HCT116 (cell line): ENCODE data around the gene SLC8A1. TPM values are rescaled to one million over a fixed set of nuclear protein-coding genes. Genes with fewer than 3 reads are reported as not detected.

Experiments
- ATAC-seq: fragments of 200-7000 bp; cut with Tn5 transposase; 2 replicates; pipeline ENCODE4 v1.9.1; 2020; ENCODE audit warnings: mild to moderate bottlenecking, moderate library complexity
- BruUV-seq: library from RNA; stranded (reverse); fragments of 400-500 nt; replicated peaks from 2 replicates; lab custom pipeline; 2021; lab: Mats Ljungman, UMichigan
- CTCF ChIA-PET: fragments of 300-600 bp; sonication (Branson Sonifier 250); formaldehyde crosslinking; loops from one replicate; lab custom pipeline; 2021; ENCODE audit warnings: antibody characterized with exemption; lab: Charles Lee
- POLR2A ChIA-PET: fragments of 300-600, 350-600 bp; sonication (Branson Sonifier 250); formaldehyde crosslinking; loops from one replicate; lab custom pipeline; 2021; ENCODE audit warnings: antibody characterized with exemption; lab: Charles Lee
- RAD21 ChIA-PET, 2 experiments: fragments of 300-600 bp; sonication (Branson Sonifier 250); formaldehyde crosslinking; loops; one replicate each; lab custom pipeline; 2023; ENCODE audit warnings: low total read pairs in 2 of 2; ENCODE audit not compliant: uncharacterized antibody in 2 of 2, unreplicated experiment in 2 of 2, low non-redundant PET in 1 of 2; lab: Charles Lee
- DNase-seq: peaks from one replicate; pipeline ENCODE4 v3.0.0-alpha.2; 2010; ENCODE audit warnings: low read depth, low spot score
- H2AFZ ChIP-seq: fragments of 200-600 bp; shearing (Covaris generic), sonication (generic); 2 replicates; pipeline ENCODE4 v1.6.1; 2017; ENCODE audit warnings: low read depth, mixed run types, mixed read lengths, antibody characterized with exemption, low read length; ENCODE audit not compliant: poor library complexity, severe bottlenecking
- H3K27ac ChIP-seq: 2 replicates; pipeline ENCODE4 v1.5.1; 2012; ENCODE audit warnings: low read depth, low read length
- H3K27me3 ChIP-seq: fragments of 200-600 bp; sonication (generic); 2 replicates; pipeline ENCODE4 v1.6.1; 2016; ENCODE audit warnings: mixed run types, low read length, mixed read lengths; ENCODE audit not compliant: insufficient read depth
- H3K36me3 ChIP-seq, 2 experiments: fragments of 200-500 bp in 1 of 2; fragments of 200-600 bp in 1 of 2; sonication (Bioruptor generic) in 1 of 2; sonication (generic) in 1 of 2; 2 replicates each; pipeline versions ENCODE4 v1.5.1 to v1.6.1; 2014 to 2016; ENCODE audit warnings: low read length in 2 of 2, inconsistent platforms in 1 of 2, mixed read lengths in 1 of 2, mixed run types in 1 of 2; ENCODE audit not compliant: insufficient read depth in 2 of 2, control insufficient read depth in 1 of 2
- H3K4me1 ChIP-seq, 2 experiments: fragments of 200-600 bp in 1 of 2; sonication (generic) in 1 of 2; 2 replicates each; pipeline versions ENCODE4 v1.5.1 to v1.6.1; 2012 to 2017; ENCODE audit warnings: low read length in 2 of 2, inconsistent platforms in 1 of 2, mild to moderate bottlenecking in 1 of 2, mixed read lengths in 1 of 2, mixed run types in 1 of 2, moderate library complexity in 1 of 2; ENCODE audit not compliant: insufficient read depth in 2 of 2, control insufficient read depth in 1 of 2
- H3K4me2 ChIP-seq: fragments of 200-600 bp; sonication (generic); 2 replicates; pipeline ENCODE4 v1.6.1; 2017; ENCODE audit warnings: mixed run types, low read length, mixed read lengths
- H3K4me3 ChIP-seq, 2 experiments: fragments of 200-600 bp in 1 of 2; sonication (generic) in 1 of 2; replicated peaks in 1 of 2; 2 replicates each; pipeline ENCODE4 v1.5.1; 2011 to 2016; ENCODE audit warnings: low read length in 2 of 2, control low read depth in 1 of 2, low read depth in 1 of 2, mild to moderate bottlenecking in 1 of 2, mixed read lengths in 1 of 2, mixed run types in 1 of 2
- H3K79me2 ChIP-seq: fragments of 200-600 bp; sonication (generic); 2 replicates; pipeline ENCODE4 v1.6.1; 2017; ENCODE audit warnings: mild to moderate bottlenecking, mixed run types, low read length, moderate library complexity, mixed read lengths; ENCODE audit not compliant: insufficient read depth
- H3K9ac ChIP-seq: fragments of 200-600 bp; sonication (generic); 2 replicates; pipeline ENCODE4 v1.6.1; 2016; ENCODE audit warnings: low read length, mixed read lengths
- H3K9me2 ChIP-seq: fragments of 200-600 bp; sonication (generic), shearing (Covaris generic); 2 replicates; pipeline ENCODE4 v1.6.1; 2017; ENCODE audit warnings: mixed run types, mild to moderate bottlenecking, moderate library complexity; ENCODE audit not compliant: insufficient read depth
- H3K9me3 ChIP-seq, 2 experiments: fragments of 200-500 bp in 1 of 2; fragments of 200-600 bp in 1 of 2; sonication (Bioruptor generic) in 1 of 2; sonication (generic) in 1 of 2; 2 replicates each; pipeline ENCODE4 v1.6.1; 2014 to 2017; ENCODE audit warnings: low read length in 2 of 2, mixed read lengths in 2 of 2, inconsistent platforms in 1 of 2, low read depth in 1 of 2, mild to moderate bottlenecking in 1 of 2, mixed run types in 1 of 2, moderate library complexity in 1 of 2; ENCODE audit not compliant: control insufficient read depth in 1 of 2, insufficient read depth in 1 of 2
- H4K20me1 ChIP-seq: fragments of 200-600 bp; sonication (generic), shearing (Covaris generic); 2 replicates; pipeline ENCODE4 v1.6.1; 2017; ENCODE audit warnings: mixed run types, mild to moderate bottlenecking, moderate library complexity; ENCODE audit not compliant: insufficient read depth
- ATF3 ChIP-seq: IDR thresholded peaks from 2 replicates; pipeline ENCODE4 v1.6.1; 2012
- CEBPB ChIP-seq: IDR thresholded peaks from 2 replicates; pipeline ENCODE4 v1.6.1; 2012; ENCODE audit warnings: low read depth
- CTCF ChIP-seq, 3 experiments: fragments of 200-600 bp in 1 of 3; sonication (generic) in 1 of 3; IDR thresholded peaks in 2 of 3; conservative IDR thresholded peaks in 1 of 3; 2 replicates each; pipeline ENCODE4 v1.5.1; 2012 to 2017; ENCODE audit warnings: low read depth in 2 of 3, low read length in 2 of 3, antibody characterized with exemption in 1 of 3, borderline replicate concordance in 1 of 3, control low read depth in 1 of 3, mild to moderate bottlenecking in 1 of 3, mixed read lengths in 1 of 3, mixed run types in 1 of 3, moderate library complexity in 1 of 3; ENCODE audit not compliant: insufficient read depth in 1 of 3
- ELF1 ChIP-seq: IDR thresholded peaks from 2 replicates; pipeline ENCODE4 v1.6.1; 2012; ENCODE audit warnings: low read depth, borderline replicate concordance
- EZH2 ChIP-seq: fragments of 200-600 bp; sonication (generic); IDR thresholded peaks from 2 replicates; pipeline ENCODE4 v1.6.1; 2017; ENCODE audit warnings: antibody characterized with exemption, mixed run types
- MAX ChIP-seq: IDR thresholded peaks from 2 replicates; pipeline ENCODE4 v1.6.1; 2012
- POLR2A ChIP-seq: IDR thresholded peaks from 2 replicates; pipeline ENCODE4 v1.7.0; 2011; ENCODE audit warnings: borderline replicate concordance; ENCODE audit not compliant: insufficient read depth, insufficient read length; ENCODE audit errors: extremely low read depth
- RAD21 ChIP-seq: IDR thresholded peaks from 2 replicates; pipeline ENCODE4 v1.6.1; 2012; ENCODE audit warnings: low read depth, mild to moderate bottlenecking
- REST ChIP-seq: IDR thresholded peaks from 2 replicates; pipeline ENCODE4 v1.6.1; 2012; ENCODE audit warnings: low read depth
- SP1 ChIP-seq: IDR thresholded peaks from 2 replicates; pipeline ENCODE4 v1.6.1; 2012; ENCODE audit warnings: low read depth
- SRF ChIP-seq: IDR thresholded peaks from 2 replicates; pipeline ENCODE4 v1.6.1; 2012; ENCODE audit warnings: low read depth
- YY1 ChIP-seq: IDR thresholded peaks from 2 replicates; pipeline ENCODE4 v1.6.1; 2011; ENCODE audit warnings: low read length, low read depth, moderate library complexity, mild to moderate bottlenecking; ENCODE audit not compliant: insufficient replicate concordance; ENCODE audit errors: extremely low read depth
- ZNF274 ChIP-seq: fragments of 200-500 bp; sonication (Bioruptor generic); IDR thresholded peaks from 2 replicates; pipeline ENCODE4 v1.6.1; 2014; ENCODE audit warnings: mild to moderate bottlenecking, low read depth, low read length, inconsistent platforms
- intact Hi-C: fragments of 100-400 bp; cut with micrococcal nuclease; formaldehyde crosslinking; loops from 2 replicates; pipeline ENCODE4 v1.10.0; 2022
- total RNA-seq: library from RNA; stranded (reverse); gene quantifications from one replicate; pipeline ENCODE4 v1.2.1, GENCODE V29; 2021; ENCODE audit not compliant: unreplicated experiment

Gene SLC8A1
- total RNA-seq, 1 experiment from 2014 or later = 0.07 TPM

GRCh38 chr2:40488927-40489677, 37.2 kb upstream of the SLC8A1 start (continued):
- TF ChIP-seq ATF3 (no peak), SP1 (no peak), RAD21 (no peak), SRF (no peak), EZH2 (no peak)

GRCh38 chr2:40488101-40488601, 36.3 kb upstream of the SLC8A1 start:
- no peak overlapping the region for H3K9ac ChIP-seq
- H3K4me2 ChIP-seq = no peak overlapping the region
- no peaks in the 10 kb centered on the region for H4K20me1 ChIP-seq
- BruUV-seq = no TSS peak
- intact Hi-C loops = loop anchor here (2.0 to 5.0 kb wide), 2 partner anchors 576 to 1295 kb away; no protein-coding TSS in a partner anchor
- no peak overlapping the region for H2AFZ ChIP-seq
- H3K27me3 ChIP-seq = peaks cover 3% of the 10 kb centered on the region; the same call in 1 of the 2 replicates
- no peaks in the 10 kb centered on the region for H3K36me3 ChIP-seq
- no peaks in the 10 kb centered on the region for H3K4me1 ChIP-seq
- ChIA-PET CTCF (interaction anchor here (0.7 to 2.4 kb wide), 11 partner anchors 9 to 1211 kb away, joined by 3 to 8 read pairs (median 4); no protein-coding TSS in a partner anchor), POLR2A (no interaction called here), RAD21 (no interaction called here)
- ATAC-seq (no peak), DNase-seq (peak; percentile 2)
- no peaks in the 10 kb centered on the region for H3K79me2 ChIP-seq
- no peaks in the 10 kb centered on the region for H3K9me2 ChIP-seq
- TF ChIP-seq ELF1 (no peak), CTCF (IDR thresholded peaks at IDR 0.05 in 2 of 3, conservative IDR thresholded peaks at IDR 0.05 in 1 of 3; ENCODE audit: borderline replicate concordance in 1 of 3, insufficient read depth in 1 of 3, low read depth in 2 of 3, low read length in 2 of 3) (peak; percentile 8 to 58 (median 46); a peak in 4 of 6 replicates), ZNF274 (no peak), MAX (no peak), YY1 (no peak), REST (no peak), RAD21 (0 out of 2 replicates have a peak, but pooled peaks have one; percentile 18), SP1 (no peak), SRF (no peak), POLR2A (no peak), CEBPB (no peak)
- H3K9me3 ChIP-seq = no peaks in the 10 kb centered on the region
- H3K27ac ChIP-seq = no peak overlapping the region
- no peak overlapping the region for H3K4me3 ChIP-seq
